BJ (cell line): Measurements from ENCODE around the gene PROSER2. TPM values are rescaled to one million over a fixed set of nuclear protein-coding genes. Genes with fewer than 3 reads are reported as not detected.

Experiments used
- CTCF ChIA-PET: fragments of 350-600 bp; formaldehyde crosslinking; extraction: SDS; loops from one replicate; lab custom pipeline; 2021; ENCODE audit warnings: antibody characterized with exemption, inconsistent platforms; lab: Yijun Ruan, JAX
- POLR2A ChIA-PET: fragments of 300-600 bp; sonication (Branson Sonifier 250); formaldehyde crosslinking; extraction: SDS; loops from one replicate; lab custom pipeline; 2021; ENCODE audit warnings: antibody characterized with exemption; lab: Charles Lee
- DNase-seq: peaks from one replicate; pipeline ENCODE4 v3.0.0-alpha.2; 2011; ENCODE audit warnings: low read depth
- H3K27me3 ChIP-seq: 2 replicates; pipeline ENCODE4 v1.6.0; 2011; ENCODE audit warnings: low read length; ENCODE audit not compliant: control insufficient read depth, insufficient read depth
- H3K36me3 ChIP-seq: 2 replicates; pipeline ENCODE4 v1.5.1; 2011; ENCODE audit warnings: low read length; ENCODE audit not compliant: control insufficient read depth, insufficient read depth
- H3K4me3 ChIP-seq: 2 replicates; pipeline ENCODE4 v1.5.1; 2011; ENCODE audit warnings: low read depth, mild to moderate bottlenecking, control low read depth, low read length
- polyA plus RNA-seq: library from polyadenylated mRNA; depleted of rRNA; stranded (reverse); fragments of >200 nt; gene quantifications from 2 replicates; pipeline ENCODE4 v1.2.3, GENCODE V29; 2011
- TF ChIP-seq, protein P1 (sequence below): IDR thresholded peaks from 2 replicates; pipeline ENCODE4 v1.5.1; 2011; ENCODE audit warnings: low read depth, mild to moderate bottlenecking, control low read depth, inconsistent platforms, low read length, moderate library complexity; ENCODE audit not compliant: insufficient read depth

Gene PROSER2
- polyA plus RNA-seq, 1 experiment = 1.2 TPM

DNA sequence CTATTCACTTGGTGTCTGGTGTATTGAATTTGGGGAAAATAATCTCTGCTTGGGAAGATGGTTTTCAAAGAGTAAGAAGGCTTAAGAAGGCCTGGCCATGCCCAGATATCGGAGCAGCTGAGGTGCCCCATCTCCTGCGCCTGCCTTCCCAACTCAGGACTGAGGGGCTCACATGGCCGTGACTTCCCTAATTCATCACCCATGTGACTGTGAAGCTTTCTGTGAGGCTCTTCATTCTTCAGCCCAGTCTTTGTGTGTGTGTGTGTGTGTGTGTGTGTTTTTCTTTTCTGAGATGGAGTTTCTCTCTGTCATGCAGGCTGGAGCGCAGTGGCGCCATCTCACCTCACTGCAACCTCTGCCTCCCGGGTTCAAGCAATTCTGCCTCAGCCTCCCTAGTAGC is 53.2 kb downstream of the PROSER2 start:
- POLR2A ChIA-PET = no interaction called here
- H3K36me3 ChIP-seq = no peaks in the 10 kb centered on the region

DNA sequence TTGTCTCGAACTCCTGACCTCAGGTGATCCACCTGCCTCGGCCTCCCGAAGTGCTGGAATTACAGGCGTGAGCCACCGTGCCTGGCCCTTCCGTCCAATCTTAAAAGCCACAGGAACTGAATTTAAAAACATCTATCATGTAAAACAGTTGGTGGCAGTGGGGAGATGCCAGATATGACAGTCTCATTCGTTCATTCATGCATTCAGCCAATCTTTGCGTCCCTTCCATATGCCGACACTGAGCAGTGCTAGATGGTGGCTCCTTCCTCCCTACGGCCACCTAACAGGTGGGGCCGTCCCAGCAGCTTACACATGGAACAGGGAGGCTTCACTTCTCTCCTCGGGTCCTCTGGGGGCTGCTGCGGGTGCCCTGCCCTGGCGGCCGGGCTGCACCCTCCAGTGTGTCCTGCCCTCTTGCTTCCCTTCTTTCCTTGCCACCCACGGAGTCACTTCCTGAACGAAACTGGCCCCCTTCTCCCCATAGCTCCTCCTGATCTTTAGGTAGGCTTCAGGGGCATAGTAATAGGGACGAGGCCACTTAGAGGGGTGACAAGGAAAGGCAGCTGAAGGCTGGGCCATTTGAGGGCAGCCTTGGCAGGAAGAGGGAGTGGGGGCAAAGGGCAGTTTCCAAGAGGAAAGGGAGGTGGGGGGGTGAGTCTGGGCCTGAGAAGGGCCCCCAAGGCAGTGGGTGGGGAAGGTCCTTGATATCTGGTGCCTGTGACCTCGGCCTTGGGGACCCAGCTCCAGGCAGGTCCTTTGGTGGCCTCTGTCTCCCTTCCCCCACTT is 53.8 kb downstream of the PROSER2 start:
- TF ChIP-seq, protein P1, sequence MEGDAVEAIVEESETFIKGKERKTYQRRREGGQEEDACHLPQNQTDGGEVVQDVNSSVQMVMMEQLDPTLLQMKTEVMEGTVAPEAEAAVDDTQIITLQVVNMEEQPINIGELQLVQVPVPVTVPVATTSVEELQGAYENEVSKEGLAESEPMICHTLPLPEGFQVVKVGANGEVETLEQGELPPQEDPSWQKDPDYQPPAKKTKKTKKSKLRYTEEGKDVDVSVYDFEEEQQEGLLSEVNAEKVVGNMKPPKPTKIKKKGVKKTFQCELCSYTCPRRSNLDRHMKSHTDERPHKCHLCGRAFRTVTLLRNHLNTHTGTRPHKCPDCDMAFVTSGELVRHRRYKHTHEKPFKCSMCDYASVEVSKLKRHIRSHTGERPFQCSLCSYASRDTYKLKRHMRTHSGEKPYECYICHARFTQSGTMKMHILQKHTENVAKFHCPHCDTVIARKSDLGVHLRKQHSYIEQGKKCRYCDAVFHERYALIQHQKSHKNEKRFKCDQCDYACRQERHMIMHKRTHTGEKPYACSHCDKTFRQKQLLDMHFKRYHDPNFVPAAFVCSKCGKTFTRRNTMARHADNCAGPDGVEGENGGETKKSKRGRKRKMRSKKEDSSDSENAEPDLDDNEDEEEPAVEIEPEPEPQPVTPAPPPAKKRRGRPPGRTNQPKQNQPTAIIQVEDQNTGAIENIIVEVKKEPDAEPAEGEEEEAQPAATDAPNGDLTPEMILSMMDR = no peak
- Histone ChIP-seq H3K4me3 (no peak overlapping the region), H3K36me3 (no peaks in the 10 kb centered on the region), H3K27me3 (no peaks in the 10 kb centered on the region)
- no peak for DNase-seq
- ChIA-PET POLR2A (no interaction called here), CTCF (no interaction called here)

More for the DNA sequence above, 53.2 kb downstream of the PROSER2 start:
- H3K4me3 ChIP-seq = no peak overlapping the region
- no peaks in the 10 kb centered on the region for H3K27me3 ChIP-seq
- CTCF ChIA-PET = no interaction called here
- DNase-seq = no peak
- TF ChIP-seq, protein P1 = no peak

DNA sequence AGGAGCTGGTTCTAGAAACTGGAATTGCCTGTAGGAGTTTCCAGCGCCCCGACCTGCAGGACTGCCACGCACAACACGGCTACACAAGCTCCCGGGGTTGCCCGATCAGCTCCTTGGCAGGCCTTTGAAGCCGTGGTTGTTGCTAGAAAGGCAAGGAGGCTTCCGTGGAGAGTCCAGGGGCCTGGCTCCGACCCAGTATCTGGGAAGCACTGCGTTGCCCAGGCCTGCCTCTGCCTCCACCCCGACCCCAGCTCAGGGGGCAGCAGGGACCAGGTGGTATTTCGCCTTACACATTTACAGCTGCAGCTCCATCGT is 54.4 kb downstream of the PROSER2 start:
- POLR2A ChIA-PET = no interaction called here
- Histone ChIP-seq H3K4me3 (no peak overlapping the region), H3K36me3 (no peaks in the 10 kb centered on the region), H3K27me3 (no peaks in the 10 kb centered on the region)
- CTCF ChIA-PET = no interaction called here
- TF ChIP-seq, protein P1 = no peak
- no peak for DNase-seq

DNA sequence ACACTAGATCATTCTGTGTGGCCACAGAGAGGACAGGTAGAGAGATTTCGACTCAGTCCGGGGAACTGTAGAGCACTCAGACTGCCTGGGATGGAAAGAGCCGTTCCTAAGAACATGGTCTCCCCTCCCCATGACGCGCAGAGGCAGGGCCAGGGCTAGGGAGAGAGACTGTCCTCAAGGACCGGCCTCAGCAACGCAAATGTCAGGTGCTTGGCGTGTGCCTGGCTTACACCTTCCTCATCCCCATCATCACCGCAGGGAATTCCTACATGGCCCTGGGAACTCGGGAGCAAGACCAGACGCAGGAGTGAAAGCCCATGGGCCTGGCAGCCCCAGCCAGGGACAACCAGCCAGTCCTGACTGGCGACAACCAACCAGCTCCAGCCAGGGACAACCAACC is 55.6 kb downstream of the PROSER2 start:
- TF ChIP-seq, protein P1 = no peak
- DNase-seq = no peak
- no peaks in the 10 kb centered on the region for H3K36me3 ChIP-seq
- H3K4me3 ChIP-seq = no peak overlapping the region
- ChIA-PET CTCF (interaction anchor here (0.7 to 1.2 kb wide), 2 partner anchors 9 to 59 kb away, joined by 3 read pairs; no protein-coding TSS in a partner anchor), POLR2A (no interaction called here)
- H3K27me3 ChIP-seq = no peaks in the 10 kb centered on the region

DNA sequence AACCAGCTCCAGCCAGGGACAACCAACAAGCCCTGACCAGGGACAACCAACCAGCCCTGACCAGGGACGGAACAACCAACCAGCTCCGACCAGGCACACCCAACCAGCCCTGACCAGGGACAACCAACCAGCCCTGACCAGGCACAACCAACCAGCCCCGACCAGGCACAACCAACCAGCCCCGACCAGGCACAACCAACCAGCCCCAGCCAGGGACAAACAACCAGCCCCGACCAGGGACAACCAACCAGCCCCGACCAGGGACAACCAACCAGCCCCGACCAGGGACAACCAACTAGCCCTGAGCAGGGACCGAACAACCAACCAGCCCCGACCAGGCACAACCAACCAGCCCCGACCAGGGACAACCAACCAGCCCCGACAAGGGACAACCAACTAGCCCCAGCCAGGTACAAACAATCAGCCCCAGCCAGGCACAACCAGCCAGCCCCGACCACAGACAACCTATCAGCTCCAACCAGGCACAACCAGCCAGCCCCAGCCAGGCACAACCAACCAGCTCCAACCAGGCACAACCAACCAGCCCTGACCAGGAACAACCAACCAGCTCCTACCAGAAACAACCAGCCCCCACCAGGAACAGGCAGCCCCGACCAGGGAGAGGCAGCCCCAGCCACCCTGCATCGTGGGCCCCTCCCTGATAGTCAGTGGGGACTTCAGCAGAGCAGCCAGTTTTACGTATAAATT is 56.4 kb downstream of the PROSER2 start:
- no peaks in the 10 kb centered on the region for H3K36me3 ChIP-seq
- H3K4me3 ChIP-seq = no peak overlapping the region
- H3K27me3 ChIP-seq = no peaks in the 10 kb centered on the region
- no peak for DNase-seq
- ChIA-PET POLR2A (no interaction called here), CTCF (interaction anchor here (1.2 kb wide), 1 partner anchor 60 kb away, joined by 3 read pairs; no protein-coding TSS in a partner anchor)
- TF ChIP-seq, protein P1 = no peak
